Coronary artery (tissue), 2 donors: ENCODE data around the gene CTSK.

Experiments
- DNase-seq: peaks from one replicate; pipeline ENCODE4 v3.0.0-alpha.2; 2017; ENCODE audit warnings: low spot score
- H3K27ac ChIP-seq, 2 donors: fragments of 200-600 bp; sonication (generic); one replicate each; pipeline ENCODE4 v1.5.1; 2016 to 2019
- H3K4me3 ChIP-seq: fragments of 200-600 bp; sonication (generic); 2 replicates; pipeline ENCODE4 v1.5.1; 2016; ENCODE audit warnings: mild to moderate bottlenecking, moderate library complexity
- TF ChIP-seq, protein P1 (sequence below): fragments of 200-600 bp; sonication (generic); IDR thresholded peaks from one replicate; pipeline ENCODE4 v1.5.1; 2019; ENCODE audit warnings: antibody characterized with exemption

Gene CTSK

DNA sequence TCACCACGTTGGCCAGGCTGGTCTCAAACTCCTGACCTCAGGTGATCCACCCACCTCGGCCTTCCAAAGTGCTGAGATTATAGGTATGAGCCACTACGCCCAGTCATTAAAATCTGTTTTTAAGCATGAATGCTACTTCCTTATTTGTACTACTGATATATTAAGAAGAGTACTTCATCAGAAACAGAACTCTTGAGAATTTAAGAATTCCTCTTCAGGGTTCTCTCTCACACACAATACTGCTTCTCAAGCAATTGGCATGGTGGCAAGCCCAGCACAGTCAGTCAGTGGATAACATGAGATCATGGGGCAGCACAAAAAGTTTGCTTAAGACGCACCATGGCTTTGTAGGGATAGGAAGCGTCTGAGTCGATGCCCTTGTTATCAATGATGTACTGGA is 56.6 kb downstream of the CTSK start:
- H3K27ac ChIP-seq = no peak overlapping the region
- no peak overlapping the region for H3K4me3 ChIP-seq
- DNase-seq = no peak
- TF ChIP-seq, protein P1, sequence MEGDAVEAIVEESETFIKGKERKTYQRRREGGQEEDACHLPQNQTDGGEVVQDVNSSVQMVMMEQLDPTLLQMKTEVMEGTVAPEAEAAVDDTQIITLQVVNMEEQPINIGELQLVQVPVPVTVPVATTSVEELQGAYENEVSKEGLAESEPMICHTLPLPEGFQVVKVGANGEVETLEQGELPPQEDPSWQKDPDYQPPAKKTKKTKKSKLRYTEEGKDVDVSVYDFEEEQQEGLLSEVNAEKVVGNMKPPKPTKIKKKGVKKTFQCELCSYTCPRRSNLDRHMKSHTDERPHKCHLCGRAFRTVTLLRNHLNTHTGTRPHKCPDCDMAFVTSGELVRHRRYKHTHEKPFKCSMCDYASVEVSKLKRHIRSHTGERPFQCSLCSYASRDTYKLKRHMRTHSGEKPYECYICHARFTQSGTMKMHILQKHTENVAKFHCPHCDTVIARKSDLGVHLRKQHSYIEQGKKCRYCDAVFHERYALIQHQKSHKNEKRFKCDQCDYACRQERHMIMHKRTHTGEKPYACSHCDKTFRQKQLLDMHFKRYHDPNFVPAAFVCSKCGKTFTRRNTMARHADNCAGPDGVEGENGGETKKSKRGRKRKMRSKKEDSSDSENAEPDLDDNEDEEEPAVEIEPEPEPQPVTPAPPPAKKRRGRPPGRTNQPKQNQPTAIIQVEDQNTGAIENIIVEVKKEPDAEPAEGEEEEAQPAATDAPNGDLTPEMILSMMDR = no peak

DNA sequence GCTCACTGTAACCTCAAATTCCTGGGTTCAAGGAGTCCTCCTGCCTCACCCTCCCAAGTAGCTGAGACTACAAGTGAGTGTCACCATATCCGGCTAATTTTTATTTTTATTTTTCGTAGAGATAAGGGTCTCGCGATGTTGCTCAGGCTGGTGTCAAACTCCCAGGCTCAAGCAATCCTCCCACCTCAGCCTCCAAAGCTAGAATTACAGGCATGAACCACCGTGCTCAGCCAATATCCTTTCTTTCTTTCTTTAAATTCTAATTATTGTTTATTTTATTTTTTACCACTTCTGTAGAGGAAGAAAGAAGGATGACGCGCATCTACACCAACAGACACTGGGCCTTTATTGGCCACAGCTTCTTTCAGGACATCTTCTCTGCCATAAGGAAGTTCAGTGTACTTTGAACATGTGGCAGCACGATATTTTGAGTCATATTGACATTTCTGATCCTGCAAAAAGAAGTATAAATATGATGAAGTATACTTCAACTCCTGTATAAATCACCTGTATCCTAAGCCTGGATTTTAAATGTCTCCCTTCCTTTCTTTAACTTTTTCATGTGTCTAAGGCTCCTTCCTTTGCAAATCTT is 58.2 kb downstream of the CTSK start:
- TF ChIP-seq, protein P1 = no peak
- Histone ChIP-seq H3K4me3 (no peak overlapping the region), H3K27ac (no peak overlapping the region)
- DNase-seq = no peak

DNA sequence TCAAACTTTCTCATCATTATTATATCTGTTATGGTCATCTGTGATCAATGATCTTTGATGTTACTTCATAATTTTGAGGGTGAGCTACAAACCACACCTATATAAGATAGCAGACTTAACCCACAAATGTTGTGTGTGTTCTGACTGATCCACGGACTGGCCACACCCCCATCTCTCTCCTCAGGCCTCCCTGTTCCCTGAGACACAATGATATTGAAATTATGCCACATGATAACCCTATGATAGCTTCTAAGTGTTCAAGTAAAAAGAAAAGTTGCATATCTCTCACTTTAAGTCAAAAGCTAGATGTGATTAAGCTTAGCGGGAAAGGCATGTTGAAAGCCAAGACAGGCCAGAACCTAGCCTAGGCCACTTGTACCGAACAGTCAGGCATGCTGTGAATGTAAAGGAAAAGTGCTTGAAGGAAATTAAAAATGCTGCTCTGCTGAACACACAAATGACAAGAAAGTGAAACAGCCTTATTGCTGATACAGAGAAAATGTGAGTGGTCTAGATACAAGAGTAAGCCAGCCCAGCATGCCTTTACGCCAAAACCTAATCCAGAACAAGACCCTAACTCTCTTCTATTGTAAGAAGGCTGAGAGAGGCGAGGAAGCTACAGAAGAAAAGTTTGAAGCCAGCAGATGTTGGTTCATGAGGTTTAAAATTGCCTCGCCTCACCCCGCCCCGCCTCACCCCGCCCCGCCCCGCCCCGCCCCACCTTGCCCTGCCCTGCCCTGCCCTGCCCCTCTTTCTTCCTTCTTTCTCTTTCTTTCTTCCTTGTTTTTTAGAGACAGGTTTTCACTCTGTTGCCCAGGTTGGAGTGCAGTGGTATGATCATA is 59.0 kb downstream of the CTSK start:
- no peak for DNase-seq
- TF ChIP-seq, protein P1 = no peak
- Histone ChIP-seq H3K4me3 (no peak overlapping the region), H3K27ac (no peak overlapping the region)
